Measurements from ENCODE around the gene CAMK2N1. TPM values are rescaled to one million over a fixed set of nuclear protein-coding genes. Genes with fewer than 3 reads are reported as not detected.

CAMK2N1 gene
- polyA plus RNA-seq, 1 donor from 2014 or later, result 67.1 TPM

DNA sequence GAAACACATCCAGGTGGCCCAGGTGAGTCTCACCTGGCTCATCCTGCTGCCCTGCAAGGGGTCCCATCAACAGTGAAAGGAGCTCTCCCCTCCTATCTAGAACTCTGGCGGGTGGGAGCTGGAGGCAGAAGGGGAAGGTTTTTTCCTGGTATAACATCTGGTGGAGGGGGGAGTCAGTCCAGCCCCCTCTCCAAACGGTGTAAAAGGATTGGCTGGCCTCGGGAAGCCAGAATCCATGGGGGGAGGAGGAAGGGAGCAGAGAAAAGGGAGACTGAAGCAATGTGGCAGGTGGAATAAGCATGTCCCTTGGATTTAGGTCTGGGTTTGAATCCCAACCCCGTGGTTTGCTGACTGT, 1.2 kb upstream of the CAMK2N1 start:
- Histone ChIP-seq H4K20me1 (ENCODE audit: insufficient read depth) (no peaks in the 10 kb centered on the region), H2AFZ (ENCODE audit: low read depth, low read length) (no peak overlapping the region), H3K79me2 (replicated peaks; ENCODE audit: insufficient read depth, low read length) (peaks cover 23% of the 10 kb centered on the region), H3K9me3 (ENCODE audit: low read length) (no peaks in the 10 kb centered on the region), H3K27me3 (ENCODE audit: insufficient read depth, low read depth, low read length) (peaks cover 16% of the 10 kb centered on the region), H3K4me2 (ENCODE audit: low read length) (no peak overlapping the region), H3F3A (ENCODE audit: insufficient read depth, low read length, poor library complexity, severe bottlenecking) (no peaks in the 10 kb centered on the region), H3K36me3 (ENCODE audit: insufficient read depth, low read length) (no peaks in the 10 kb centered on the region), H3K27ac (ENCODE audit: low read length) (no peak overlapping the region), H3K9ac (ENCODE audit: low read length) (peak overlapping the region; percentile 99), H3K4me3 (ENCODE audit: low read length) (peak overlapping the region; percentile 82), H3K9me2 (ENCODE audit: insufficient read depth, low read length) (no peaks in the 10 kb centered on the region)
- TF ChIP-seq RAD21 (conservative IDR thresholded peaks at IDR 0.05), result no peak
- TF ChIP-seq MXI1 (conservative IDR thresholded peaks at IDR 0.05; ENCODE audit: poor library complexity, severe bottlenecking), result no peak
- no peak for TF ChIP-seq EP300 (conservative IDR thresholded peaks at IDR 0.05; ENCODE audit: poor library complexity, severe bottlenecking)
- TF ChIP-seq POLR2AphosphoS5 (IDR thresholded peaks at IDR 0.05), result no peak
- TF ChIP-seq, protein P1, sequence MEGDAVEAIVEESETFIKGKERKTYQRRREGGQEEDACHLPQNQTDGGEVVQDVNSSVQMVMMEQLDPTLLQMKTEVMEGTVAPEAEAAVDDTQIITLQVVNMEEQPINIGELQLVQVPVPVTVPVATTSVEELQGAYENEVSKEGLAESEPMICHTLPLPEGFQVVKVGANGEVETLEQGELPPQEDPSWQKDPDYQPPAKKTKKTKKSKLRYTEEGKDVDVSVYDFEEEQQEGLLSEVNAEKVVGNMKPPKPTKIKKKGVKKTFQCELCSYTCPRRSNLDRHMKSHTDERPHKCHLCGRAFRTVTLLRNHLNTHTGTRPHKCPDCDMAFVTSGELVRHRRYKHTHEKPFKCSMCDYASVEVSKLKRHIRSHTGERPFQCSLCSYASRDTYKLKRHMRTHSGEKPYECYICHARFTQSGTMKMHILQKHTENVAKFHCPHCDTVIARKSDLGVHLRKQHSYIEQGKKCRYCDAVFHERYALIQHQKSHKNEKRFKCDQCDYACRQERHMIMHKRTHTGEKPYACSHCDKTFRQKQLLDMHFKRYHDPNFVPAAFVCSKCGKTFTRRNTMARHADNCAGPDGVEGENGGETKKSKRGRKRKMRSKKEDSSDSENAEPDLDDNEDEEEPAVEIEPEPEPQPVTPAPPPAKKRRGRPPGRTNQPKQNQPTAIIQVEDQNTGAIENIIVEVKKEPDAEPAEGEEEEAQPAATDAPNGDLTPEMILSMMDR (IDR thresholded peaks at IDR 0.05; ENCODE audit: poor library complexity, severe bottlenecking), result no peak
- no peak for TF ChIP-seq REST (IDR thresholded peaks at IDR 0.05; ENCODE audit: borderline replicate concordance)
- TF ChIP-seq EZH2 (IDR thresholded peaks at IDR 0.05; ENCODE audit: borderline replicate concordance, insufficient read depth, low read length, poor library complexity, severe bottlenecking), result no peak
- TF ChIP-seq SMC3 (conservative IDR thresholded peaks at IDR 0.05; ENCODE audit: poor library complexity), result no peak
- no peak for TF ChIP-seq TAF1 (IDR thresholded peaks at IDR 0.05; ENCODE audit: low read depth)

DNA sequence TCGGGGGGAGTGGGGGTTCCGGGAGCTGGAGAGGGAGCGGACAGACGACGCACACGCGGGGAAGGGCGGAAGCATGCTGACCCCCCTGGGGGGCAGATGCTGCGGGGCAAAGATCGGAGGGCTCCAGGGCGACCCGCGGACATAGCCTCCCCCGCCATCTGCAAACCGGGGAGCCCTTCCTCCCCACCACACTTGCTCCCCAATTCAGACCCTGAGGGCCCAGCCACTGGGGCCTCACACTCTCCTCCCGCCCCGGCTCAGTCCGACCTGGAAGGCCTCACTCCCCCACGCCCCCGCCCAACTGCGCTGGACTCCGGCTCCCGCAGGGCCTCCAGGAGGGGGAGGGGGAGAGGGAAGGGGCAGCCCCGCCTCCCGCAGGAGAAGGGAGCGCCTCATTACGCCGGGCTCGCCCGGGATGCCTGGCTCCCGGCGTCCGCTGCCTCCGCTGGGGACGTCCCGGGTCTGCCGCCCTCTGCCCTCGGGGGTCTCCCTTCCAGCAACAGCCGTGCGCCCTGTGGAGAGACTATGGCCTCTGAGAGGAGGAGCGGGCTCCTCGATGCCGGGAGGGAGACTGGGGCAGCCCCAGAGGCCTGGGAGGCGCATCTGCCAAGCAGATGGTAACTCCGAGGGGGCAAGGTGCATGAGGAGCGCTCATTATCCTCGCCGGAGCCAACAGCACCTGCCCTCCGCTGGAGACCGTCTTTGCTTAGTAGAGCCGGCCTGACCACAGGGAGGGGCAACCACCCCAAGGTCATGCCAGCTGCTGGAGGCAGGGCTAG, 636 bp upstream of the CAMK2N1 start:
- peak overlapping the region; percentile 98 for H3K27ac ChIP-seq (ENCODE audit: low read length)
- peak overlapping the region; percentile 99 for H3K9ac ChIP-seq (ENCODE audit: low read length)
- peaks cover 16% of the 10 kb centered on the region for H3K27me3 ChIP-seq (ENCODE audit: insufficient read depth, low read depth, low read length)

More for the DNA sequence above, 636 bp upstream of the CAMK2N1 start:
- TF ChIP-seq RAD21 (conservative IDR thresholded peaks at IDR 0.05) (no peak), EP300 (conservative IDR thresholded peaks at IDR 0.05; ENCODE audit: poor library complexity, severe bottlenecking) (no peak), MXI1 (conservative IDR thresholded peaks at IDR 0.05; ENCODE audit: poor library complexity, severe bottlenecking) (peak; percentile 11), TAF1 (IDR thresholded peaks at IDR 0.05; ENCODE audit: low read depth) (no peak), POLR2AphosphoS5 (IDR thresholded peaks at IDR 0.05) (no peak), EZH2 (IDR thresholded peaks at IDR 0.05; ENCODE audit: borderline replicate concordance, insufficient read depth, low read length, poor library complexity, severe bottlenecking) (no peak), REST (IDR thresholded peaks at IDR 0.05; ENCODE audit: borderline replicate concordance) (no peak)
- peak overlapping the region; percentile 65 for H2AFZ ChIP-seq (ENCODE audit: low read depth, low read length)
- no peaks in the 10 kb centered on the region for H3K36me3 ChIP-seq (ENCODE audit: insufficient read depth, low read length)
- H3K9me3 ChIP-seq (ENCODE audit: low read length), result no peaks in the 10 kb centered on the region
- H3K9me2 ChIP-seq (ENCODE audit: insufficient read depth, low read length), result no peaks in the 10 kb centered on the region
- H3K4me2 ChIP-seq (ENCODE audit: low read length), result peak overlapping the region; percentile 68
- H4K20me1 ChIP-seq (ENCODE audit: insufficient read depth), result no peaks in the 10 kb centered on the region
- H3K79me2 ChIP-seq (replicated peaks; ENCODE audit: insufficient read depth, low read length), result peaks cover 29% of the 10 kb centered on the region
- H3K4me3 ChIP-seq (ENCODE audit: low read length), result peak overlapping the region; percentile 82
- no peaks in the 10 kb centered on the region for H3F3A ChIP-seq (ENCODE audit: insufficient read depth, low read length, poor library complexity, severe bottlenecking)
